Loucy (cell line): ENCODE results near the gene NSDHL.

Experiments
- EZH2phosphoT487 ChIP-seq: fragments of 200-600 bp; IDR thresholded peaks from 2 replicates; pipeline ENCODE4 v1.6.1; 2018; ENCODE audit warnings: antibody characterized with exemption, mild to moderate bottlenecking, moderate library complexity, borderline replicate concordance
- TF ChIP-seq, protein P1 (sequence below): fragments of 200-600 bp; sonication (generic); conservative IDR thresholded peaks from 2 replicates; pipeline ENCODE4 v1.5.1; 2014; ENCODE audit warnings: mild to moderate bottlenecking, antibody characterized with exemption, low read length

DNA sequence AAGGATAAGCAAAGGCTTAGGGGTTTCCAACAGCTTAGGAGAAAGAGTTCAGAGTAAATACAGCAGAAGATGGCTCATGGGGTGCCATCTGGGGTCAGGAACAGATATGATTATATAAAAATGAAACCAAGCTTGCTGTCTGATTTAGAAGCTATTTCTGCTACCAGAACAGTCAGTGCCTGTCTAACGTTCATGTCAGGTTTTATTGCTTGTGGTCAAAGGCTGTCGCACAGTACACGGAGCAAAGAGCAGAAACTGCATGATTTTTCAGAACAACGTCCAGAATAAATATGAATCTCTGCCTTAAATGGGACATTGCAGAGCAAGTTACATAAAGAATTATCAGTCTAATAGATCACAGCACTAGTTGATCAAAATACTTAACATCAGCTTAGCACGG is 17.7 kb upstream of the NSDHL start:
- TF ChIP-seq, protein P1, sequence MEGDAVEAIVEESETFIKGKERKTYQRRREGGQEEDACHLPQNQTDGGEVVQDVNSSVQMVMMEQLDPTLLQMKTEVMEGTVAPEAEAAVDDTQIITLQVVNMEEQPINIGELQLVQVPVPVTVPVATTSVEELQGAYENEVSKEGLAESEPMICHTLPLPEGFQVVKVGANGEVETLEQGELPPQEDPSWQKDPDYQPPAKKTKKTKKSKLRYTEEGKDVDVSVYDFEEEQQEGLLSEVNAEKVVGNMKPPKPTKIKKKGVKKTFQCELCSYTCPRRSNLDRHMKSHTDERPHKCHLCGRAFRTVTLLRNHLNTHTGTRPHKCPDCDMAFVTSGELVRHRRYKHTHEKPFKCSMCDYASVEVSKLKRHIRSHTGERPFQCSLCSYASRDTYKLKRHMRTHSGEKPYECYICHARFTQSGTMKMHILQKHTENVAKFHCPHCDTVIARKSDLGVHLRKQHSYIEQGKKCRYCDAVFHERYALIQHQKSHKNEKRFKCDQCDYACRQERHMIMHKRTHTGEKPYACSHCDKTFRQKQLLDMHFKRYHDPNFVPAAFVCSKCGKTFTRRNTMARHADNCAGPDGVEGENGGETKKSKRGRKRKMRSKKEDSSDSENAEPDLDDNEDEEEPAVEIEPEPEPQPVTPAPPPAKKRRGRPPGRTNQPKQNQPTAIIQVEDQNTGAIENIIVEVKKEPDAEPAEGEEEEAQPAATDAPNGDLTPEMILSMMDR: no peak
- TF ChIP-seq EZH2phosphoT487: no peak
